GM12891 (cell line): Measurements from ENCODE around the gene ABCC4.
"Not testable (repeated sequence)": the region's sequence is repeated elsewhere in the genome, so short reads cannot be mapped to it uniquely, and the experiment has no call there.

Experiments used
- DNase-seq: peaks from one replicate; pipeline ENCODE4 v3.0.0; 2011; ENCODE audit warnings: low spot score; ENCODE audit not compliant: insufficient read length
- FAIRE-seq: peaks from 2 replicates; lab custom pipeline; 2011; peaks lifted over from hg19 to GRCh38; lab: Jason Lieb, UNC
- PAX5 ChIP-seq: IDR thresholded peaks from 2 replicates; pipeline ENCODE4 v1.6.1; 2011; ENCODE audit warnings: low read length, moderate library complexity, mild to moderate bottlenecking; ENCODE audit not compliant: insufficient read depth, severe bottlenecking
- POLR2A ChIP-seq: IDR thresholded peaks from 2 replicates; pipeline ENCODE4 v1.6.1; 2011; ENCODE audit warnings: low read depth, low read length, control low read depth
- POLR2AphosphoS5 ChIP-seq: IDR thresholded peaks from 2 replicates; pipeline ENCODE4 v1.6.1; 2011; ENCODE audit warnings: low read depth, low read length, control low read depth
- POU2F2 ChIP-seq: IDR thresholded peaks from 2 replicates; pipeline ENCODE4 v1.6.1; 2011; ENCODE audit warnings: low read depth, mild to moderate bottlenecking, control low read depth, low read length, moderate library complexity
- SPI1 ChIP-seq: IDR thresholded peaks from 2 replicates; pipeline ENCODE4 v1.6.1; 2011; ENCODE audit warnings: low read depth, low read length, control low read depth
- TAF1 ChIP-seq: IDR thresholded peaks from 2 replicates; pipeline ENCODE4 v1.6.1; 2011; ENCODE audit warnings: low read depth, low read length, control low read depth

Gene ABCC4

GRCh38 chr13:95174517-95174916, 126.7 kb downstream of the ABCC4 start:
- DNase-seq (no peak), FAIRE-seq (no peak)
- no peak for TF ChIP-seq TAF1
- no peak for TF ChIP-seq POU2F2
- TF ChIP-seq PAX5, result no peak
- no peak for TF ChIP-seq POLR2AphosphoS5
- TF ChIP-seq POLR2A, result no peak
- no peak for TF ChIP-seq SPI1

- TF ChIP-seq POLR2AphosphoS5 (no peak), SPI1 (no peak), POLR2A (no peak), POU2F2 (no peak), PAX5 (no peak), TAF1 (no peak)
- DNase-seq (no peak), FAIRE-seq (no peak)
Observed at GRCh38 chr13:95168191-95168590, 133.1 kb downstream of the ABCC4 start.

GRCh38 chr13:95167003-95167402, 134.2 kb downstream of the ABCC4 start:
- not testable (repeated sequence) for DNase-seq, FAIRE-seq

- DNase-seq, result no peak
- TF ChIP-seq SPI1 (no peak), TAF1 (no peak), POLR2AphosphoS5 (no peak), POU2F2 (no peak), PAX5 (no peak), POLR2A (no peak)
- FAIRE-seq, result no peak
Observed at GRCh38 chr13:95164830-95165229, 136.4 kb downstream of the ABCC4 start.

- no peak for DNase-seq
- peak; percentile 16 for FAIRE-seq
- TF ChIP-seq TAF1, result no peak
Observed at GRCh38 chr13:95160112-95160906, 140.9 kb downstream of the ABCC4 start.

GRCh38 chr13:95159458-95159857, 141.8 kb downstream of the ABCC4 start:
- no peak for FAIRE-seq
- TF ChIP-seq SPI1 (no peak), POLR2A (no peak), TAF1 (no peak), POU2F2 (no peak), PAX5 (no peak), POLR2AphosphoS5 (no peak)
- DNase-seq, result no peak

- no peak for TF ChIP-seq PAX5
- no peak for TF ChIP-seq TAF1
- no peak for TF ChIP-seq POU2F2
- no peak for TF ChIP-seq POLR2AphosphoS5
- TF ChIP-seq POLR2A, result no peak
- no peak for TF ChIP-seq SPI1
- DNase-seq, result no peak
- no peak for FAIRE-seq
Observed at GRCh38 chr13:95156208-95156607, 145.0 kb downstream of the ABCC4 start.

- no peak for FAIRE-seq
Observed at GRCh38 chr13:95155504-95155903, 145.7 kb downstream of the ABCC4 start.

GRCh38 chr13:95155093-95155492, 146.2 kb downstream of the ABCC4 start:
- no peak for FAIRE-seq
- DNase-seq, result no peak
- TF ChIP-seq PAX5, result no peak
- no peak for TF ChIP-seq POU2F2
- no peak for TF ChIP-seq POLR2A
- no peak for TF ChIP-seq TAF1

More at GRCh38 chr13:95155504-95155903, 145.7 kb downstream of the ABCC4 start:
- TF ChIP-seq PAX5 (no peak), TAF1 (no peak), SPI1 (no peak), POLR2AphosphoS5 (no peak), POU2F2 (no peak), POLR2A (no peak)
- no peak for DNase-seq

GRCh38 chr13:95154413-95154886, 146.8 kb downstream of the ABCC4 start:
- DNase-seq, result no peak
- TF ChIP-seq POU2F2, result no peak
- TF ChIP-seq TAF1, result no peak
- TF ChIP-seq POLR2AphosphoS5, result no peak
- no peak for TF ChIP-seq PAX5
- FAIRE-seq, result no peak
